Thyroid gland (tissue), 4 donors: ENCODE measurements around the gene HHIPL1. TPM values are rescaled to one million over a fixed set of nuclear protein-coding genes. Genes with fewer than 3 reads are reported as not detected.

Source experiments
- DNase-seq, 2 donors: peaks; one replicate each; pipeline ENCODE4 v3.0.0-alpha.2; 2019
- H3K27ac ChIP-seq, 3 donors: fragments of 200-600 bp; sonication (generic); 1 replicate in 2 of 3; 2 replicates in 1 of 3; pipeline ENCODE4 v1.5.1; 2016 to 2019; ENCODE audit warnings: mild to moderate bottlenecking in 1 of 3, moderate library complexity in 1 of 3
- H3K27me3 ChIP-seq: fragments of 200-600 bp; sonication (generic); one replicate; pipeline ENCODE4 v1.5.1; 2019
- H3K36me3 ChIP-seq, 2 donors: fragments of 200-600 bp; sonication (generic); one replicate each; pipeline ENCODE4 v1.5.1; 2016 to 2019
- H3K4me1 ChIP-seq, 2 donors: fragments of 200-600 bp; sonication (generic); one replicate each; pipeline ENCODE4 v1.5.1; 2017 to 2019
- H3K4me3 ChIP-seq, 3 donors: fragments of 200-600 bp; sonication (generic); replicated peaks in 1 of 3; 1 replicate in 2 of 3; 2 replicates in 1 of 3; pipeline ENCODE4 v1.5.1; 2016; ENCODE audit warnings: mild to moderate bottlenecking in 1 of 3
- H3K9me3 ChIP-seq: fragments of 200-600 bp; sonication (generic); one replicate; pipeline ENCODE4 v1.5.1; 2017
- POLR2A ChIP-seq, 2 donors: fragments of 450-650 bp; IDR thresholded peaks; one replicate each; pipeline ENCODE4 v1.6.1; 2017; ENCODE audit warnings: antibody characterized with exemption in 2 of 2, mild to moderate bottlenecking in 2 of 2, moderate library complexity in 1 of 2
- WGBS, 2 donors: methylation state at CpG; one replicate each; pipeline ENCODE4 v1.1.5; 2017; 5-methylcytosine and 5-hydroxymethylcytosine counted together
- intact Hi-C: fragments of 100-400 bp; cut with DNase I; formaldehyde crosslinking; loops from one replicate; pipeline ENCODE4 v1.15.1; 2023
- total RNA-seq, 4 donors: library from RNA; depleted of rRNA; stranded (reverse); fragments of >200 nt; gene quantifications; one replicate each; pipeline ENCODE4 v1.2.3, GENCODE V29; 2016
- TF ChIP-seq, protein P1 (sequence below), 6 experiments: fragments of 200-600 bp in 3 of 6; fragments of 450-650 bp in 3 of 6; sonication (generic) in 3 of 6; IDR thresholded peaks; one replicate each; pipeline ENCODE4 v1.5.1; 2016 to 2019; ENCODE audit warnings: antibody characterized with exemption in 6 of 6, mild to moderate bottlenecking in 2 of 6, inconsistent platforms in 1 of 6, moderate library complexity in 1 of 6

The HHIPL1 gene
- total RNA-seq, 4 donors from 2014 or later: 0.98 to 2.7 (median 1.1) TPM

DNA sequence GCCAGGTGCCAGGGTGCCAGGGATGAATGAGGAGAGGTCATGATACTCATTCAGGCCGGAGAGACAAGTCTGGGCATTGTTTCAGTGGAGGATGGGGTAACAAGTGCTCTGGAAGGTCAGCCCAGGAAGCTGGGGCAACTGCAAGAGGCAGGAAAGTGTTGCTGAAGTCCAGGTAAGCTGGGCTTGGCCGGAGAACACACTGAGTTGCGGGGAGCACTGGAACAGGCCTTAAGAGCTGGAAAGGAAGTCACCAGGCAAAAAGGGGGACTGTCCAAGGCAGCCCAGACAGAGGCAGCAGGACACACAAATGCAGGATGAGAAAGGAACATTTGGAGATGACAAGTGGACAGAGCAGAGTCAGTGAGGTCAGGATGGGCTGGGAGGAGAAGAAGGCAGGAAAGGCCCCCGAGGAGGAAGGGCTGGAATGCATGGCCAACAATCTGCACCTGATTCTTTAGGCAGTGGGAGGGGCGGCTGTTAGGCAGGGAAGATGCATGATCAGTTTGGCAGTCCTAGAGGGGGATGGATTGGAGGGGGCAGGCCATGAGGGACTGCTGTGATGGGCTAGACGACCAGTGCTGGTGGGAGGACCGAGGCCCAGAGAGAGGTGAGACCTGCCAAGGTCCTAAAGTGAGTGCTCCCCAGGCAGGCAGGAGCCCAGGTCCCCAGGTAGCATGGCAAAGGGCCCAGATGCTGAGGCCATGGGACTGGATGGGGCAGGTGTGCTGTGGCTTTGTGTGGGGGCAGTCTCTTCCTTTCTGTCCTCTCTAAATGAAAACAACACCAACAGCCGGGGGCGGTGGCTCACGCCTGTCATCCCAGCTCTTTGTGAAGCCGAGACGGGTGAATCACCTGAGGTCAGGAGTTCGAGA, 17.2 kb upstream of the HHIPL1 start:
- no peak for DNase-seq
- WGBS, 2 donors: 84 to 91% methylated on average over 13 of the region's 13 CpGs
- intact Hi-C loops: no loop called here

GRCh38 chr14:99628887-99629618, 15.9 kb upstream of the HHIPL1 start:
- Histone ChIP-seq H3K4me3 (no peak overlapping the region), H3K27me3 (no peaks in the 10 kb centered on the region), H3K9me3 (no peaks in the 10 kb centered on the region), H3K27ac (no peak overlapping the region), H3K36me3 (no peaks in the 10 kb centered on the region), H3K4me1 (peaks cover 0 to 3% of the 10 kb centered on the region in 2 donors)
- intact Hi-C loops: loop anchor here (1.0 kb wide), 1 partner anchor 111 kb away; no protein-coding TSS in a partner anchor
- 27 to 31% methylated on average over 17 to 18 of the region's 20 CpGs for WGBS, 2 donors
- peak; percentile 78 for DNase-seq
- TF ChIP-seq, protein P1, sequence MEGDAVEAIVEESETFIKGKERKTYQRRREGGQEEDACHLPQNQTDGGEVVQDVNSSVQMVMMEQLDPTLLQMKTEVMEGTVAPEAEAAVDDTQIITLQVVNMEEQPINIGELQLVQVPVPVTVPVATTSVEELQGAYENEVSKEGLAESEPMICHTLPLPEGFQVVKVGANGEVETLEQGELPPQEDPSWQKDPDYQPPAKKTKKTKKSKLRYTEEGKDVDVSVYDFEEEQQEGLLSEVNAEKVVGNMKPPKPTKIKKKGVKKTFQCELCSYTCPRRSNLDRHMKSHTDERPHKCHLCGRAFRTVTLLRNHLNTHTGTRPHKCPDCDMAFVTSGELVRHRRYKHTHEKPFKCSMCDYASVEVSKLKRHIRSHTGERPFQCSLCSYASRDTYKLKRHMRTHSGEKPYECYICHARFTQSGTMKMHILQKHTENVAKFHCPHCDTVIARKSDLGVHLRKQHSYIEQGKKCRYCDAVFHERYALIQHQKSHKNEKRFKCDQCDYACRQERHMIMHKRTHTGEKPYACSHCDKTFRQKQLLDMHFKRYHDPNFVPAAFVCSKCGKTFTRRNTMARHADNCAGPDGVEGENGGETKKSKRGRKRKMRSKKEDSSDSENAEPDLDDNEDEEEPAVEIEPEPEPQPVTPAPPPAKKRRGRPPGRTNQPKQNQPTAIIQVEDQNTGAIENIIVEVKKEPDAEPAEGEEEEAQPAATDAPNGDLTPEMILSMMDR (IDR thresholded peaks at IDR 0.05): peak; percentile 90 to 98 (median 96)
- TF ChIP-seq POLR2A (IDR thresholded peaks at IDR 0.05): no peak

More for the DNA sequence above, 17.2 kb upstream of the HHIPL1 start:
- H3K4me3 ChIP-seq: no peak overlapping the region
- no peaks in the 10 kb centered on the region for H3K36me3 ChIP-seq
- peaks cover 0 to 3% of the 10 kb centered on the region in 2 donors for H3K4me1 ChIP-seq
- H3K9me3 ChIP-seq: no peaks in the 10 kb centered on the region
- H3K27ac ChIP-seq: no peak overlapping the region
- TF ChIP-seq, protein P1 (IDR thresholded peaks at IDR 0.05): no peak
- TF ChIP-seq POLR2A (IDR thresholded peaks at IDR 0.05): no peak
- H3K27me3 ChIP-seq: no peaks in the 10 kb centered on the region

DNA sequence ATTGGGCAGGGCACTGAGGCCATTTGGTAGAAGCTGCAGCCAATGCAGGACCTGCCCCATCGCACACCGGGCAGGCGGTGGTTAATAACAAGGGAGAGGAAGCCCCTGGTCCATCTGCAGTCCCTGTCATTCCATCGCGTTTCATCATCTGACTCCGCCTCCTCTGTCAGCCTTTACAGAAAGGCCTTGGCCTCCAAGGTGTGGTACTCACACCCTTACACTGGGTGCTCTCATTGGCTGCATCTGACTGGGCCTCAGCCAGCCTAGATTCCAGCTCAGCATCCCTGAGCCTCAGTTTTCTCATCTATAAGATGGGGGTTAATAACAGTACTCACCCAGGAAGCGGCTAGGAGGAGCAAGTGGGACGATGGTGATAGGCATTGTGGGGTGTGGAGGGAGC, 14.7 kb upstream of the HHIPL1 start:
- no peaks in the 10 kb centered on the region for H3K36me3 ChIP-seq
- WGBS, 2 donors: 83 to 86% methylated on average over 7 of the region's 8 CpGs
- H3K4me1 ChIP-seq: peaks cover 0 to 3% of the 10 kb centered on the region in 2 donors
- H3K9me3 ChIP-seq: no peaks in the 10 kb centered on the region
- no peak overlapping the region for H3K4me3 ChIP-seq
- no peak for TF ChIP-seq POLR2A (IDR thresholded peaks at IDR 0.05)
- TF ChIP-seq, protein P1 (IDR thresholded peaks at IDR 0.05): no peak
- H3K27me3 ChIP-seq: no peaks in the 10 kb centered on the region
- H3K27ac ChIP-seq: no peak overlapping the region
- no peak for DNase-seq
- intact Hi-C loops: no loop called here

DNA sequence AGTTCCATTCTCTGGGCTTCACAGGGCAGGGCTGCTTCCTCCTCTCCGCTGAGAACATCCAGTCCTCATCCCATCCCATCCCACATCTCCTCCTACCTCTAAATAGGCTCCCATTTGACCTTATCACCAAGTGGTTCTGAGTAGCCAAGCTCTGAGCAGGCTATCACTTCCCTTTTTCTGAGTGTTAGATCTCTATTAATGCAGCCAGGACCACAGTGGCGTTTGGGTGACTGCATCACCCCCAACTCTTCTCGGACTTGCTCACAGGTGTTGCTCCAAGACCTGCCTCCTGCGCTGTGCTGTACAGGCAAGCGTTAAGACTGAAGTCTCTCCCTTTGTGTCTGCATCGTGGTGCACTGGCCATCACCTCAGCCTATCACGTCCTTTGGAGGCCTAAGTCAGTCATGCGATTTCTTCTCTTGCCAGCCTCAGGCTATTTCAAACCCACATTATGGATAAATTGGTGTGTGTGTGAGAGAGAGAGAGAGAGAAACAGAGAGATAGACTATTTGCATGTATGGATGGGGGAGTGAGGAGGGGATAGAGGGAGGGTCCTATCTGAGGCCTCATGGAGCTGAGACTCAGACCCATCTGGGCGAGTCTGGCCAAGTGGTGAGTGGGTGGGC, 12.4 kb upstream of the HHIPL1 start:
- Histone ChIP-seq H3K4me3 (no peak overlapping the region), H3K36me3 (no peaks in the 10 kb centered on the region), H3K4me1 (peaks cover 0 to 3% of the 10 kb centered on the region in 2 donors), H3K27me3 (no peaks in the 10 kb centered on the region), H3K27ac (no peak overlapping the region), H3K9me3 (no peaks in the 10 kb centered on the region)
- no peak for DNase-seq
- TF ChIP-seq POLR2A (IDR thresholded peaks at IDR 0.05): no peak
- TF ChIP-seq, protein P1 (IDR thresholded peaks at IDR 0.05): no peak
- intact Hi-C loops: no loop called here
- WGBS, 2 donors: 93 to 94% methylated on average over 9 of the region's 9 CpGs
